H9 (cell line): ENCODE measurements around the gene PCGF3. TPM values are rescaled to one million over a fixed set of nuclear protein-coding genes. Genes with fewer than 3 reads are reported as not detected.

Experiments
- DNase-seq: peaks from one replicate; pipeline ENCODE4 v3.0.0-alpha.2; 2017
- H2AFZ ChIP-seq: one replicate; pipeline ENCODE4 v1.6.1; 2013; ENCODE audit warnings: mild to moderate bottlenecking, low read length, control low read depth, moderate library complexity
- H2AK5ac ChIP-seq: 2 replicates; pipeline ENCODE4 v1.6.1; 2013; ENCODE audit warnings: low read length, control low read depth, mixed read lengths; ENCODE audit not compliant: insufficient read length
- H2BK120ac ChIP-seq: one replicate; pipeline ENCODE4 v1.6.1; 2013; ENCODE audit warnings: low read depth, mild to moderate bottlenecking, low read length, control low read depth, inconsistent platforms; ENCODE audit not compliant: poor library complexity, severe bottlenecking
- H2BK12ac ChIP-seq: 2 replicates; pipeline ENCODE4 v1.6.1; 2013; ENCODE audit warnings: low read length, control low read depth, mixed read lengths, low read depth; ENCODE audit not compliant: insufficient read length
- H2BK15ac ChIP-seq: 2 replicates; pipeline ENCODE4 v1.6.1; 2013; ENCODE audit warnings: low read depth, low read length, control low read depth
- H2BK20ac ChIP-seq: one replicate; pipeline ENCODE4 v1.6.1; 2013; ENCODE audit warnings: low read depth, mild to moderate bottlenecking, low read length, control low read depth, inconsistent platforms; ENCODE audit not compliant: poor library complexity, severe bottlenecking
- H2BK5ac ChIP-seq: 2 replicates; pipeline ENCODE4 v1.6.1; 2013; ENCODE audit warnings: low read length, control low read depth, mixed read lengths; ENCODE audit not compliant: insufficient read length
- H3K14ac ChIP-seq: 2 replicates; pipeline ENCODE4 v1.6.1; 2013; ENCODE audit warnings: low read length, control low read depth; ENCODE audit not compliant: insufficient read depth
- H3K18ac ChIP-seq: 2 replicates; pipeline ENCODE4 v1.6.1; 2013; ENCODE audit warnings: low read depth, mild to moderate bottlenecking, mixed read lengths, low read length, control low read depth; ENCODE audit not compliant: insufficient read length
- H3K23ac ChIP-seq: 2 replicates; pipeline ENCODE4 v1.6.1; 2013; ENCODE audit warnings: low read length, control low read depth, mixed read lengths, low read depth; ENCODE audit not compliant: insufficient read length
- H3K23me2 ChIP-seq: 2 replicates; pipeline ENCODE4 v1.6.1; 2013; ENCODE audit warnings: low read depth, mild to moderate bottlenecking, mixed read lengths, low read length, control low read depth; ENCODE audit not compliant: insufficient read length, poor library complexity, severe bottlenecking
- H3K27ac ChIP-seq: 2 replicates; pipeline ENCODE4 v1.5.1; 2013; ENCODE audit warnings: low read length, control low read depth, mixed read lengths, low read depth; ENCODE audit not compliant: insufficient read length
- H3K27me3 ChIP-seq: 2 replicates; pipeline ENCODE4 v1.6.1; 2013; ENCODE audit warnings: low read length, control low read depth, inconsistent platforms; ENCODE audit not compliant: insufficient read depth
- H3K4ac ChIP-seq: 2 replicates; pipeline ENCODE4 v1.6.1; 2013; ENCODE audit warnings: low read depth, mild to moderate bottlenecking, control low read depth, inconsistent platforms, low read length, moderate library complexity
- H3K4me1 ChIP-seq: 2 replicates; pipeline ENCODE4 v1.6.1; 2013; ENCODE audit warnings: low read length, control low read depth, inconsistent platforms; ENCODE audit not compliant: insufficient read depth
- H3K4me2 ChIP-seq: 2 replicates; pipeline ENCODE4 v1.6.1; 2013; ENCODE audit warnings: low read length, control low read depth, mixed read lengths; ENCODE audit not compliant: insufficient read length, insufficient read depth
- H3K56ac ChIP-seq: 2 replicates; pipeline ENCODE4 v1.6.1; 2013; ENCODE audit warnings: low read depth, mild to moderate bottlenecking, mixed read lengths, low read length, control low read depth; ENCODE audit not compliant: insufficient read length
- H3K79me1 ChIP-seq: 2 replicates; pipeline ENCODE4 v1.6.1; 2013; ENCODE audit warnings: low read depth, mild to moderate bottlenecking, moderate library complexity, low read length, control low read depth, inconsistent platforms; ENCODE audit not compliant: insufficient read depth, poor library complexity, severe bottlenecking
- H3K79me2 ChIP-seq: 2 replicates; pipeline ENCODE4 v1.6.1; 2013; ENCODE audit warnings: low read length, control low read depth, inconsistent platforms; ENCODE audit not compliant: insufficient read depth
- H3K9ac ChIP-seq: 2 replicates; pipeline ENCODE4 v1.6.1; 2013; ENCODE audit warnings: low read length, control low read depth, mixed read lengths; ENCODE audit not compliant: insufficient read length; ENCODE audit errors: extremely low read depth
- H3K9me3 ChIP-seq: one replicate; pipeline ENCODE4 v1.6.1; 2013; ENCODE audit warnings: low read depth, low read length, inconsistent platforms; ENCODE audit not compliant: control insufficient read depth
- H3T11ph ChIP-seq: one replicate; pipeline ENCODE4 v1.6.1; 2013; ENCODE audit warnings: mild to moderate bottlenecking, low read length, control low read depth, inconsistent platforms
- H4K20me1 ChIP-seq: one replicate; pipeline ENCODE4 v1.6.1; 2013; ENCODE audit not compliant: control insufficient read depth, insufficient read length, insufficient read depth
- H4K5ac ChIP-seq: 2 replicates; pipeline ENCODE4 v1.6.1; 2013; ENCODE audit warnings: low read depth, mild to moderate bottlenecking, mixed read lengths, low read length, control low read depth; ENCODE audit not compliant: insufficient read length
- H4K8ac ChIP-seq: replicated peaks from 2 replicates; pipeline ENCODE4 v1.6.1; 2013; ENCODE audit warnings: low read length, control low read depth, mixed read lengths, low read depth; ENCODE audit not compliant: insufficient read length
- H4K91ac ChIP-seq: 2 replicates; pipeline ENCODE4 v1.6.1; 2013; ENCODE audit warnings: low read depth, mild to moderate bottlenecking, moderate library complexity, mixed read lengths, low read length, control low read depth; ENCODE audit not compliant: insufficient read length
- H3K27ac Mint-ChIP-seq, 3 experiments: 2 replicates in 2 of 3; 3 replicates in 1 of 3; pipeline ENCODE4 v1.8.0; 2020 to 2021; ENCODE audit warnings: mixed read lengths in 3 of 3, mild to moderate bottlenecking in 1 of 3, moderate library complexity in 1 of 3
- H3K27me3 Mint-ChIP-seq: 2 replicates; pipeline ENCODE4 v1.8.0; 2021; ENCODE audit warnings: low read depth, mild to moderate bottlenecking, moderate library complexity, mixed read lengths
- H3K36me3 Mint-ChIP-seq, 3 experiments: 2 replicates in 2 of 3; 3 replicates in 1 of 3; pipeline ENCODE4 v1.8.0; 2020 to 2021; ENCODE audit warnings: low read depth in 3 of 3, mixed read lengths in 3 of 3; ENCODE audit not compliant: insufficient read depth in 1 of 3
- H3K4me1 Mint-ChIP-seq, 2 experiments: 2 replicates each; pipeline ENCODE4 v1.8.0; 2020; ENCODE audit warnings: mixed read lengths in 2 of 2
- H3K4me3 Mint-ChIP-seq, 2 experiments: 2 replicates in 1 of 2; 3 replicates in 1 of 2; pipeline ENCODE4 v1.8.0; 2020 to 2021; ENCODE audit warnings: mild to moderate bottlenecking in 2 of 2, mixed read lengths in 2 of 2, moderate library complexity in 1 of 2
- H3K9me3 Mint-ChIP-seq, 2 experiments: 2 replicates in 1 of 2; 3 replicates in 1 of 2; pipeline ENCODE4 v1.8.0; 2020; ENCODE audit warnings: mild to moderate bottlenecking in 2 of 2, mixed read lengths in 2 of 2, moderate library complexity in 1 of 2
- WGBS: extraction: QIAGEN DNeasy Blood & Tissue Kit; methylation state at CpG from one replicate; pipeline ENCODE4 v1.1.7; 2013; ENCODE audit warnings: missing lambda C conversion rate, low lambda C conversion rate, mixed read lengths; ENCODE audit not compliant: insufficient read length; ENCODE audit errors: extremely low coverage; 5-methylcytosine and 5-hydroxymethylcytosine counted together
- total RNA-seq: library from RNA; stranded (reverse); gene quantifications from 2 replicates; pipeline ENCODE4 v1.2.1, GENCODE V29; 2021
- TF ChIP-seq, protein P1 (sequence below): fragments of 200-600 bp; sonication (generic); conservative IDR thresholded peaks from 3 replicates; pipeline ENCODE4 v1.8.0; 2021; ENCODE audit warnings: antibody characterized with exemption, mild to moderate bottlenecking

PCGF3 gene
- total RNA-seq, 1 experiment from 2014 or later = 43.1 TPM

DNA sequence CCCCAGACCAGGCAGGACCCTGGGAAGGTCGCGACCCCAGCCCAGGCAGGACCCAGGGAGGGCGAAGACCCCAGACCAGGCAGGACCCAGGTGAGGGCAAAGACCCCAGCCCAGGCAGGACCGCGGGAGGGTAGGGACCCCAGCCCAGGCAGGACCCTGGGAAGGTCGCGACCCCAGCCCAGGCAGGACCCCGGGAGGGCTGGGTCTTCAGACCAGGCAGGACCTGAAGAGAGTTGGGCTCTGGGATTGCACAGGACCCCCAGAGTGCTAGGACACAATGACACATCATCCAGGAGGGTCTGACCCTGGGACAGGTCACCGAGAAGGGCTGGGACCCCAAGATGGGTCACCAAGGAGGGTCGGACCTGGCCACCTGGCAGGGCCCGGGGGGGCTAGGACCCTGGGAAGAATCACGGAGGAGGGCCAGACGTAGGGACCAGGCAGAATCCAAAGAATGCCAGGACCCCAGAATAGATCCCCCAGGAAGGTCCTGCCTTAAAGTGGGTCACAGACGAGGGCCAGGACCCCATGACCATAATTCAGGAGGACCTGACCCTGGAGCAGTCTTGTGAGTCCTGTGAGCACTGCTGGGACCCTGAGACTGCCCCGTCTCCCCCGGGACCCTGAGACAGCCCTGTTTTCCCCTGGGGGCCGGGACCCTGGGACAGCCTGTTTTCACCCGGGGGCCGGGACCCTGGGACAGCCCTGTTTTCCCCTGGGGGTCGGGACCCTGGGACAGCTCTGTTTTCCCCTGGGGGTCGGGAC is 1.4 kb downstream of the PCGF3 start:
- H3K23me2 ChIP-seq = no peaks in the 10 kb centered on the region
- H2BK12ac ChIP-seq = no peak overlapping the region
- no peak overlapping the region for H2AFZ ChIP-seq
- H4K8ac ChIP-seq = no peak overlapping the region
- H4K20me1 ChIP-seq = peaks cover 4% of the 10 kb centered on the region
- H2BK5ac ChIP-seq = no peak overlapping the region
- H3K79me2 ChIP-seq = peaks cover 22% of the 10 kb centered on the region; the same call in 1 of the 2 replicates
- peak overlapping the region; percentile 19 for H3K4me2 ChIP-seq
- TF ChIP-seq, protein P1, sequence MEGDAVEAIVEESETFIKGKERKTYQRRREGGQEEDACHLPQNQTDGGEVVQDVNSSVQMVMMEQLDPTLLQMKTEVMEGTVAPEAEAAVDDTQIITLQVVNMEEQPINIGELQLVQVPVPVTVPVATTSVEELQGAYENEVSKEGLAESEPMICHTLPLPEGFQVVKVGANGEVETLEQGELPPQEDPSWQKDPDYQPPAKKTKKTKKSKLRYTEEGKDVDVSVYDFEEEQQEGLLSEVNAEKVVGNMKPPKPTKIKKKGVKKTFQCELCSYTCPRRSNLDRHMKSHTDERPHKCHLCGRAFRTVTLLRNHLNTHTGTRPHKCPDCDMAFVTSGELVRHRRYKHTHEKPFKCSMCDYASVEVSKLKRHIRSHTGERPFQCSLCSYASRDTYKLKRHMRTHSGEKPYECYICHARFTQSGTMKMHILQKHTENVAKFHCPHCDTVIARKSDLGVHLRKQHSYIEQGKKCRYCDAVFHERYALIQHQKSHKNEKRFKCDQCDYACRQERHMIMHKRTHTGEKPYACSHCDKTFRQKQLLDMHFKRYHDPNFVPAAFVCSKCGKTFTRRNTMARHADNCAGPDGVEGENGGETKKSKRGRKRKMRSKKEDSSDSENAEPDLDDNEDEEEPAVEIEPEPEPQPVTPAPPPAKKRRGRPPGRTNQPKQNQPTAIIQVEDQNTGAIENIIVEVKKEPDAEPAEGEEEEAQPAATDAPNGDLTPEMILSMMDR = no peak
- no peak overlapping the region for H3K23ac ChIP-seq
- no peak overlapping the region for H3K9ac ChIP-seq
- no peak overlapping the region for H4K91ac ChIP-seq
- H2AK5ac ChIP-seq = no peak overlapping the region
- no peak overlapping the region for H2BK120ac ChIP-seq
- H3K4ac ChIP-seq = no peak overlapping the region
- H4K5ac ChIP-seq = no peak overlapping the region
- Mint-ChIP-seq H3K4me1 (peaks cover 3 to 5% of the 10 kb centered on the region in 2 experiments; a peak in 3 of 4 replicates), H3K4me3 (peak overlapping the region; percentile 39 to 55; a peak in 4 of 5 replicates), H3K9me3 (peaks cover 0 to 4% of the 10 kb centered on the region in 2 experiments; a peak in 2 of 5 replicates), H3K36me3 (peaks cover 22 to 28% (median 26%) of the 10 kb centered on the region in 3 experiments; a peak in 6 of 7 replicates), H3K27me3 (peaks cover 20% of the 10 kb centered on the region), H3K27ac (no peak overlapping the region)
- no peak overlapping the region for H3K18ac ChIP-seq
- no peak overlapping the region for H2BK15ac ChIP-seq
- H3T11ph ChIP-seq = no peak overlapping the region
- DNase-seq = no peak
- H3K14ac ChIP-seq = 0 out of 2 replicates have a peak overlapping the region, but pooled peaks have one; percentile 42
- no peak overlapping the region for H2BK20ac ChIP-seq
- H3K27ac ChIP-seq = no peak overlapping the region
- H3K56ac ChIP-seq = no peak overlapping the region
- H3K4me1 ChIP-seq = no peaks in the 10 kb centered on the region
- WGBS = no CpG with 5 or more reads among the region's 21 CpGs
- H3K79me1 ChIP-seq = peaks cover 8% of the 10 kb centered on the region
- no peaks in the 10 kb centered on the region for H3K9me3 ChIP-seq
- H3K27me3 ChIP-seq = no peaks in the 10 kb centered on the region; the same call in 1 of the 2 replicates
